HG02938 (cell line): ENCODE data around the gene USP30.
"Not testable (repeated sequence)": the region's sequence is repeated elsewhere in the genome, so short reads cannot be mapped to it uniquely, and the experiment has no call there.

Source experiments
- ATAC-seq: cut with Tn5 transposase; IDR thresholded peaks from one replicate; pipeline ENCODE4 v1.9.1; 2021; ENCODE audit warnings: mild to moderate bottlenecking, moderate library complexity; ENCODE audit not compliant: unreplicated experiment

The USP30 gene

GRCh38 chr12:109052414-109053323 lies at the start of gene USP30:
Gene USP30, plus strand, starts transcription at chr12:109052576. Its CDS starts 103 bp downstream, at chr12:109052679.
- ATAC-seq: peak; percentile 66

GRCh38 chr12:109004017-109004416 lies 48.4 kb upstream of the USP30 start:
- no peak for ATAC-seq

DNA sequence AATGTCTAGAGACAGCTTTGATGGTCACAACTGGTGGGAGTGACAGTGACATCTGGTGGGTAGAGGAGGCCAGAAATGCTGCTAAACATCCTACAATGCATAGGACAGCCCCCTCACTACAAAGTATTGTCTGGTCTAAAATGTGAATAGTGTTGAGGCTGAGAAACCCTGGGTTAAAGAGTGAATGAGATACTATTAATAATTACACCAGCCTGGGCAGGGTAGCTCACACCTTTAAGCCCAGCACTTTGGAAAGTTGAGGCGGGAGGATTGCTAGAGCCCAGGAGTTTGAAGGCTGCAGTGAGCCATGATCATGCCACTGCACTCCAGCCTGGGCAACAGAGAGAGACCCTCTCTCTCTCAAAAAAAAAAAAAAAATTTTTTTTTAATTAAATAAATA lies 42.6 kb upstream of the USP30 start:
- ATAC-seq: no peak

DNA sequence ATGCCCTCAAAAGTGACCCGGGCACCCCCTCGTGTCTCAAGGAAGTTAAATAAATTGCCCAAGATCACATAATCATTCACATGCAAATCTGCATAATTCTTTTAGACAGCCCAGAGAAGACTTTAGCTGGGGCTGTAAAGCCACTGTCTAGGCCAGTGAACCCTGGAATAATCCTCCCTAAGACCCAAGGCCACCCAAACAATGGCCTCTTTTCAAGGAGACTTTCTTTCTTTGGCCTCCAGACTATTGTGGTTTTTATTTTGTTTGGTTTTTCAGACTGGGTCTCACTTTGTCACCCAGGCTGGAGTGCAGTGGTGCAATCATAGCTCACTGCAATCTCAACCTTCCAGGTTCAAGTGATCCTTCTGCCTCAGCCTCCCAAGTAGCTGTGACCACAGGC lies 42.1 kb upstream of the USP30 start:
- no peak for ATAC-seq

GRCh38 chr12:109014984-109015765 lies 37.2 kb upstream of the USP30 start:
- no peak for ATAC-seq

DNA sequence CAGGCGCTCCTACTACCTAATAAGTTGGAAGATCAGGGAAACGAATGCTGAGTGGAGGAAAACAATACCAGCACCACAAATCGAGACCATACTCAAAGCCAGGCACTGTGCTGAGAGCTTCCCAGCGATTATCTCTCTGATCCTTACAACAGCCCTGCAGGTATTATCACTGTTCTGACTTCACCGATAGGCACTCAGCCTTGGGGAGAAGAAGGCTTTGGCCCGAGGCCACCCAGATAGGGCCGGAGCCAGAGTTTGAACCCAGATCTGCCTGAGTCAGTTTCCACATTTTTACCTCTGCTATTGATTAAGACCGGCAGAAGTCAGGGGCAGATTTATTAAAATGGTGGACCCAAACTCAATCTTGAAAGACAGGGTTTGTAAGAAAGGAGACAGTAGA lies 36.4 kb upstream of the USP30 start:
- no peak for ATAC-seq

GRCh38 chr12:109016978-109017377 lies 35.4 kb upstream of the USP30 start:
- no peak for ATAC-seq

DNA sequence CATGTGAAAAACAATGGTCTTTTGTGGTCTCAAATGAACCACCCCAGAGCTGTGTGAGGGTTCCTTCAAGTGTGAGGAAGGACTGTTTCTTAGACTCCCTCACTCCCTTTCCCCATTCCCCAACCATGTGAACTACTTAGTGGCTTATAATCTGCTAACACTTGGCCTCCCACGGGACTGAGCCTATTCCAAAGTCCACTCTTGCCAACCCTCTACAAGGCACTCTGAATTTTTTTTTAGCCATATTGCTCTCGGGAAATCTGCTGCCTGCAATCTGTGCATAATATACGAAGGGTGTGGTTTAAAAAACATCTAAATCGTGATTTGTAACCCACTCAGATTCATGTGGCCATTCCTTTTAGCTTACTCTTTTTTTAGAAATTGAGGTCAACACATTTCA lies 34.1 kb upstream of the USP30 start:
- no peak for ATAC-seq

- ATAC-seq: no peak
Measured at GRCh38 chr12:109020146-109020795, 32.1 kb upstream of the USP30 start.

- ATAC-seq: no peak
Measured at GRCh38 chr12:109020796-109021380, 31.5 kb upstream of the USP30 start, which contains the start of gene SVOP. Gene SVOP, minus strand, starts transcription at chr12:109021068. Its CDS starts 200 bp downstream, at chr12:109020868.

DNA sequence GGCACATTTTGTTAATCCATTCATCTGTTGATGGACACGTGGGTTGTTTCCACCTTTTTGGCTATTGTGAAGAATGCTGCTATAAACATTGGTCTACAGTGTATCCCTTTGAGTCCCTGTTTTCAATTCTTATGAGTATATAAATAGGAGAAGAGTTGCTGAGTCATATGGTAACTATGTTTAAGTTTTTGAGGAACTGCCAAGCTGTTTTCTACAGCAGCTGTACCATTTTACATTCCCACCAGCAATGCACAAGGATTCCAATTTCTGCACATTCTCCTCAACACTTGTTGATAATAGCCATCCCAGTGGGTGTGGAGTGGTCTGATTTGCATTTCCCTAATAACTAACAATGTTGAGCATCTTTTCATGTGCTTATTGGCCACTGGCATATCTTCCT lies 24.6 kb upstream of the USP30 start:
- no peak for ATAC-seq

DNA sequence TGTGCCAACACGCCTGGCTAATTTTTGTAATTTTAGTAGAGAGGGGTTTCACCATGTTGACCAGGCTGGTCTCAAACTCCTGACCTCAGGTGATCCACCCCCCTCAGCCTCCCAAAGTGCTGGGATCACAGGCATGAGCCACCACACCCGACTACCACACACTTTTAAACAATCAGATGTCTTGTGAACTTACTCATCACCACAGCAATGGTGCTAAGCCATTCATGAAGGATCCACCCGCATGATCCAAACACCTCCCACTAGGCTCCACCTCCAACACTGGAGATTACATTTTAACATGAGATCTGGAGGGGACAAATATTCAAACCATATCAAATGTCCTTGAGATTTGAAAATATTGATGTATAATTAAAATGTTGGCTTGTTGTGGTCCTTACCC lies 23.8 kb upstream of the USP30 start:
- not testable (repeated sequence) for ATAC-seq

GRCh38 chr12:109029411-109029810 lies 23.0 kb upstream of the USP30 start:
- ATAC-seq: no peak

- ATAC-seq: no peak
Measured at GRCh38 chr12:109033239-109034196, 18.9 kb upstream of the USP30 start.

- no peak for ATAC-seq
Measured at GRCh38 chr12:109036975-109037374, 15.4 kb upstream of the USP30 start.

- ATAC-seq: no peak
Measured at GRCh38 chr12:109044241-109044640, 8.1 kb upstream of the USP30 start.

GRCh38 chr12:109047081-109047805 lies 5.1 kb upstream of the USP30 start:
- ATAC-seq: no peak

- not testable (repeated sequence) for ATAC-seq
Measured at GRCh38 chr12:109048706-109049105, 3.7 kb upstream of the USP30 start.

DNA sequence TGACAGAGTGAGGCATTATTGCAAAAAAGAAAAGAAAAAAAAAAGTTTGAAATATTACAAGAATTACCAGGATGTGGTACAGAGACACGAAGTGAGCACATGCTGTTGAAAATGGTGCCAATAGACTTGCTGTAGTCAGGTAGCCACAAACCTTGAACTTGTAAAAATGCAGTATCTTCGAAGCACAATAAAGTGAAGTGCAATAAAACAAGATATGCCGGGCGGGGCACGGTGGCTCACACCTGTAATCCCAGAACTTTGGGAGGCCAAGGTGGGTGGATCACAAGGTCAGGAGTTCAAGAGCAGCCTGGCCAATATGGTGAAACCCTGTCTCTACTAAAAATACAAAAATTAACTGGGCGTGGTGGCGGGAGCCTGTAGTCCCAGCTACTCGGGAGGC lies 2.6 kb upstream of the USP30 start:
- ATAC-seq: not testable (repeated sequence)
